ENCODE data around the gene TCAP.

Gene TCAP

DNA sequence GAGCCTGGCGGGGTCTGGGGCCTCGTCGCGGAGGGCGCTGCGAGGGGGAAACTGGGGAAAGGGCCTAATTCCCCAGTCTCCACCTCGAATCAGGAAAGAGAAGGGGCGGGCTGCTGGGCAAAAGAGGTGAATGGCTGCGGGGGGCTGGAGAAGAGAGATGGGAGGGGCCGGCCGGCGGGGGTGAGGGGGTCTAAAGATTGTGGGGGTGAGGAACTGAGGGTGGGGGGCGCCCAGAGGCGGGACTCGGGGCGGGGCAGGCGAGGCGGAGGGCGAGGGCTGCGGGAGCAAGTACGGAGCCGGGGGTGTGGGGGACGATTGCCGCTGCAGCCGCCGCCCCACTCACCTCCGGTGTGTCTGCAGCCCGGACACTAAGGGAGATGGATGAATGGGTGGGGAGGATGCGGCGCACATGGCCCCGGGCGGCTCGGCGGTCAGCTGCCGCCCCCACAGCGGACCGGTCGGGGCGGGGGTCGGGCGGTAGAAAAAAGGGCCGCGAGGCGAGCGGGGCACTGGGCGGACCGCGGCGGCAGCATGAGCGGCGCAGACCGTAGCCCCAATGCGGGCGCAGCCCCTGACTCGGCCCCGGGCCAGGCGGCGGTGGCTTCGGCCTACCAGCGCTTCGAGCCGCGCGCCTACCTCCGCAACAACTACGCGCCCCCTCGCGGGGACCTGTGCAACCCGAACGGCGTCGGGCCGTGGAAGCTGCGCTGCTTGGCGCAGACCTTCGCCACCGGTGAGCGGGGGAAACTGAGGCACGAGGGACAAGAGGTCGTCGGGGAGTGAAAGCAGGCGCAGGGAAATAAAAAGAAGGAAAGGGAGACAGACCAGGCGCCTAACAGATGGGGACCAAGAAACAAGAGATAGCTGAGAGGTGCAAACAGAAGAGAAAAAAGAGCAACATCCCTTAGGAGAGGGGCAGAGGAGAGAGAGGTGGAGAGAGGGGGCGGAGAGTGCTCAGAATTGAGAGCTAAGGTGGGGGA is 3.1 kb downstream of the TCAP start, which contains the start of gene PNMT:
Gene PNMT (plus strand): TSS at position 509 of the 980 bp plus-strand sequence. CDS start 23 bp downstream, at position 532.
- DNase-seq, result peak; percentile 80

DNA sequence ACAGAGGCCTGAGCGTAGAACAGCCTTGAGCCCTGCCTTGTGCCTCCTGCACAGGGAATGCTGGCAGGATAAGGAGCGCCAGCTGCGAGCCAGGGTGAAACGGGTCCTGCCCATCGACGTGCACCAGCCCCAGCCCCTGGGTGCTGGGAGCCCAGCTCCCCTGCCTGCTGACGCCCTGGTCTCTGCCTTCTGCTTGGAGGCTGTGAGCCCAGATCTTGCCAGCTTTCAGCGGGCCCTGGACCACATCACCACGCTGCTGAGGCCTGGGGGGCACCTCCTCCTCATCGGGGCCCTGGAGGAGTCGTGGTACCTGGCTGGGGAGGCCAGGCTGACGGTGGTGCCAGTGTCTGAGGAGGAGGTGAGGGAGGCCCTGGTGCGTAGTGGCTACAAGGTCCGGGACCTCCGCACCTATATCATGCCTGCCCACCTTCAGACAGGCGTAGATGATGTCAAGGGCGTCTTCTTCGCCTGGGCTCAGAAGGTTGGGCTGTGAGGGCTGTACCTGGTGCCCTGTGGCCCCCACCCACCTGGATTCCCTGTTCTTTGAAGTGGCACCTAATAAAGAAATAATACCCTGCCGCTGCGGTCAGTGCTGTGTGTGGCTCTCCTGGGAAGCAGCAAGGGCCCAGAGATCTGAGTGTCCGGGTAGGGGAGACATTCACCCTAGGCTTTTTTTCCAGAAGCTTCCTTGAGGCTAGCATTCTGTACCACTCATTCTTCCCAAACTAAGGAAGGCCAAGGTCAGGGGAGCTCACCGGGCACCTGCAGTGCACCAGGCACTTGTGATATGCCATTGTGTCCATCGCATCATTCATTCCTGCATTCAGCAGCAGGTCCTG is 5.0 kb downstream of the TCAP start:
- no peak for DNase-seq

DNA sequence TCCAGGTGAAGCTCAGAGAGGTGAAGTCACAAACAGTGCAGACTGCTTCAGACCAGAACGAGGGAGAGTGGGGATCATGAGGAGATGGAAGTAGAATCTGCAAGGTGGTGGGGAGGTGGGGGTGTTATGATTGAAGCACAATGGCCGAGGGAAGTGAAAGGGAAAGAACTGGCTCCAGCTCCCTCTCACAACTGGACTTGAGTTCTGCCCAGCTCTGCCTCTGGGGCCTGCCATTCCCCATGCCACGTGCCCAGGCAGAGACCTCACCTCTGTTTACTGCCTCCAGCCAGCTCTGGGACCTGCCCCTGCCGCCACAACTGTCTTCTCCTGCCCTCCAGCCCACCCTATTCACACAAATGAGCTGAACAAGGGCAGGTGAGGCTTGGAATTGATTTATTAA is 5.6 kb downstream of the TCAP start:
- no peak for DNase-seq

DNA sequence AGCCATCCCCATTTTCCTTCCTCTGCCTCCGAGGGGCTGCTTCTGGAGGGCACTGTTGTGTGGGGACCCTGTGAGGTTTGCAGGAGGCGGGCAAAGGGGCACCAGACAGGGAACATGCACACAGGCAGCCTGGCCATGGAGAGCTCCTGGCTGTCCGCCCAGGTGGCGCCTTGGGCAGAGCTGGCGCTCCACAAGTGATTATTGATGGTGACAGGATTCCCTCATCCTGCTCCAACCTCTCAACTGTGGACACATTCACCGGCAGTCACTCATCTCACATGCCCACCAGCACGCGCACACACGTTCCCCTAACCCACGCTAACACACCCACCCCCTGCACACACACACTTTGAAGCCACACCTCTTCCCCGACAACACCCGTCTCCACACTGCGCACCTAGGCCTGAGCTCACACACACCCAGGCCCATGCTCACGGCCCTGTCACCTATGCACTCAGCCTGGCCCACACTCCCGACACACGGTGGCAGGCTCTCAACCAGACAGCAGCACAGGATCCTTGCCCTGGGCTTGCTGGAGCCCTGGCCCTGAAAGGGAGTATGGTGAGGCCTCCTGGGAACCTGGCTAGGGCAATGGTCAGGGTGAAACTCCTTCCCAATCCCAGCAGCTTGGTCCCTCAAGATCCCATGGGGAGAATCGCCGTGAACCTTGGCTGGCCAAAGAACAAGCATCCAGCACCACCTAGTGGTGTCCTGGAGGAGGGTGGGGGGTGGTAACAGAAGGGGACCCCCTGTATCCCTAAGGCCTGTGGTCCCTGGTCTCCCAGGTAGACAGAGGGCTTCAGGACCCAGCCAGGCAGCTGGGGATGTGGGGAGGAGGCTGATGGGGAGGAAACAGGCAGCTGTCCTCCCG is 6.7 kb downstream of the TCAP start:
- no peak for DNase-seq

DNA sequence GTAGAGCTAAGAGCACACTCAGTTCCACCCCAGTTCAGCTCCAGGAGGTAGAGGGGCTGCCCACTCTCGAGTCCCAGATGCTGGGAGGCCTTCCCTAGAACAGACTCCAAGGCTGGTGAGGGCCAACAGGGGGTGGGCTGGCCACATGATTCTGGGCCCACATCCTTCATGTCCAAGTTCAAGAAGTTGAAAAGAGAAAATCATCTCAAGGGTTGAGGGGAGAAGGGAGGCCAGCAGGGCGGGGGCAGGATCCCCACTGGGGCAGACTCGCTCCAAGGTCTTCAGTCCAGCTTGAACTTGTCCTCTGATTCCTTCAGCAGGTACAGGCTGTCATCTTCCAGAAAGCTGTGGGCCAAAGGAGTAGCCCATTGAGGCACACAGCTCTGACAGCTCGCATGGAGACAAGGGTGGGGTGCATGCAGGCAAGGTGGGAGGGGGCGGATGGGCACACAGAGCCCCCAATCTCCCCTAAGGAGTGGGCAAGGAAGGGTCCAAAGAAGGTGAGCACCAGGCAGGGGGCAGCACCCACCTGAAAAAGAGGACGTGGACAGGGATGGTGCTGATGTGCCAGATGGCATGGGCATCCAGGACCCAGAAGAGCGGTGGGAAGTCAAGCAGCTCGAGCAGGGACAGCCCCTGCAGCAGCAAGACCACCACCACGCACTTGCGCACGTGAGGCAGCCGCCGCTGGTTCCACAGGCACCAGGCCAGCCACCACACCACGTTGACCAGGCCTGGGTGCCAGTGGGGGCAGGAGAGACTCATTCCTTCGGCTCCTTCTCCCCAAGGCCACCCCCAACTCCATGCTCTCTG is 7.6 kb downstream of the TCAP start:
- DNase-seq, result no peak

DNA sequence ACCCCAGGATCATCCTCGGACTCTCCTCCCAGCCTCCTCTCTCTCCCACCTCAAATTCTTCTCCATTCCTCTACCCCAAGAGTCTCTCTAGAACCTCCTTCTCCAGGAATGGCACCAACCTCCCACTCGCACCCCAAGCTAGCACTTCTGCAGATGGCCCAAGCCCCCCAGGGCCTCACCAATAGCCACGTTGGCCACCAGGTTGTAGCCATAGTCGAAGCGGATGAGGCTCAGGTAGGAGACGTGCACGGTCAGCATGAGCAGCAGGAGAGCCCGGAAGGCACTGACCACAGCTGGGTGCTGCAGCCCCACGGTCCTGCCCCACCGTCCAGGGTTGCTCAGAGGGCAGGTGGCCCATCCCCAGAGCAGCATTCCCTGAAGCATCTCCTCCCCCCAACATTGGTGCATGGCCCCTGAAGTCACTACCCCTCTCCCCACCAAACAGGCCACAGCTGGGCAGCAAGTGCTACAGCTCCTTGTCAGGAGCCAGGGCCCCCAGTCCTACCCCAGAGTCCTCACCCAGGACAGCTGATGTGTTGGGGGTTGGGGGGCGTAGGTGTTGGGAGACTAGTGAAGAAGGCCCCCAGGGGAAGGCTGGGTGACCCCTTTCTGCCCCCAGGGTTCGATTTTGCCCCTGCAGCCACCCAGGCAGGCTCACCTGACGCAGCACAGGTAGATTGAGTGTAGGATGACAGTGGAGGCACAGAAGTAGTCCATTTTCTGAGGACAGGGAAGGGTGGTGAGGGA is 8.4 kb downstream of the TCAP start:
- DNase-seq, result no peak

DNA sequence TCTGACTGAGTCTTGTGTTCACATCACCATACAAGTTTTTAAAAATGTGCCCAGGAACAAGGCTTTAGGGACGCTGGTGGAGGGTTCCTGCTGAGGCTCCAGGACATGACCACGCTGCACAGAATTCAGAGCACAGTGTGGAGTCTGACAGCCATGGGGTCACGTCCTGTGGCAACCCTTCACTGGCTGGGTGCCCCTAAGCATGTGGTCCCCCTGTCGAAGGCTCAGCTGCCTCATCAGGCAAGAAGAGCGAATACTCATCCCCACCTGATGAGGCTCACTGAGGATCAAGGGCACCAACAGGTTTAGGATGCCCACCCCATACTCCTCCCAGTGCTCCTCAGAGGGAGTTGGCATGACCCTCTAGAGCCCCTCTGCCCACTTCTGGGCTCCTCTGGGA is 9.0 kb downstream of the TCAP start:
- DNase-seq, result no peak

DNA sequence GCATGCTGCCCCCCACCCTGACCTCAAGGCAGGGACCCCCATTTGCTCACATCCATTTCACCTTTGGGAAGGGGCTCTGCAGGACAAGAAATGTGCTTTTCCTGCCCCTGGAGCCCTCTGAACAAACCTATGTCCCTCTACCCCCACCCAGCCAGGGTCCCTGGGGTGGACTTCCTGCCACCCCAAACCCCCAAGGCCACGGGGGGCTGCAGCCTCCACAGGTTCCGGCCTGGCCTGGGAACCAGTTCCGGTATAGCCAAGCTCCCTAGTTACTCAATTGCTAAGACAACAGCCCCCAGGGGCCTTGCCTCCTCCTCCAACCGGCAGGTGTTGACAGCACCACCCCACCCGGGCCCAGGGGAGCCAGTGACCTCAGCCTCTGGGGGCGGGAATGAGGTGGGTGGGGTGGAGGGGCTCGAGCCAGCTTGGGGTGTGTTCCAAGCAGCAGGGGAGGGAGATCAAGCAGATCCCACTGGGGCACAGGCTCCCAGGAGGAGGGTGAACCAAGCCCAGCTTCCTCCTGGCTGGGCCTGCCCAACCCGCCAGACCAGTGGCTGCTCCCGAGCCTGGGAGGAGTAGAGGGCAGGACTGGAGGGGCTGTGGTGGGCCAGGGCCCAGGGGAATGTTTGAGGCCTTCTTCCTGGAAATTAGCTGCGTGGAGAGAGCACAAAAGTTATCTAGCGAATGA is 9.7 kb downstream of the TCAP start:
- no peak for DNase-seq

DNA sequence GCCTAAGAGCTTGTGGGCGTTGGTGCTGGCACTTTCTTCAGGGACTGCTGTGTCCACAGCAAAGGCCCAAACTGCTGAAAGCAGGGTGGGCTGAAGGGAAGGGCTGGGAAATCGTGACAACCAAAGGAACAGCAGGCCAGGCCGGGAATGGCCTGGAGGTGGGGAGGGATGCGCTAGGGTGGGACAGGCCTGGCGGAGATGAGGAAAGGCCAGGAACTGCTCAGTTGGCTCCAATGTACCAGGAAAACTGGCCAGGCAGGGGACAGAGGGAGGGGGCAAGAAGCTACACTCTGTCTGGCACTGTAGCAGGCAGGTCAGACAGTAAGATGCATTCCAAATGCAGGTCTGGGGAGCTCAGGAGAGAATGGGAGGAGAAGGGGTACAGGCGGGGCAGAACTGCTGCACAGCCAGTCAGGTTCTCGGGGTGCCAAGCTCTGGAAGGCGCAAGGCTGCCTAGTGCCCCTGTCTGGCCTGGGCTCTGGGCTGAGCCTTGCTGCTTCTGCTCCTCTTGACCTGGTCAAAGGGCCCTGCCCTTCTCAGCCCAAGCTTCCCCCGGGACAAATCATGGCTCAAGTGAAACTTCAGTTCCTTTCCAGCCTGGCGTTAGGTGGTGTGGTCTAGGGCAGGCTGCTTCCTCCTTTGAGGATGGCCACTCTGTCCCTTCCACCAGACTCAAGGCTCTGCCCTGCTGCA is 10.4 kb downstream of the TCAP start:
- DNase-seq, result no peak

DNA sequence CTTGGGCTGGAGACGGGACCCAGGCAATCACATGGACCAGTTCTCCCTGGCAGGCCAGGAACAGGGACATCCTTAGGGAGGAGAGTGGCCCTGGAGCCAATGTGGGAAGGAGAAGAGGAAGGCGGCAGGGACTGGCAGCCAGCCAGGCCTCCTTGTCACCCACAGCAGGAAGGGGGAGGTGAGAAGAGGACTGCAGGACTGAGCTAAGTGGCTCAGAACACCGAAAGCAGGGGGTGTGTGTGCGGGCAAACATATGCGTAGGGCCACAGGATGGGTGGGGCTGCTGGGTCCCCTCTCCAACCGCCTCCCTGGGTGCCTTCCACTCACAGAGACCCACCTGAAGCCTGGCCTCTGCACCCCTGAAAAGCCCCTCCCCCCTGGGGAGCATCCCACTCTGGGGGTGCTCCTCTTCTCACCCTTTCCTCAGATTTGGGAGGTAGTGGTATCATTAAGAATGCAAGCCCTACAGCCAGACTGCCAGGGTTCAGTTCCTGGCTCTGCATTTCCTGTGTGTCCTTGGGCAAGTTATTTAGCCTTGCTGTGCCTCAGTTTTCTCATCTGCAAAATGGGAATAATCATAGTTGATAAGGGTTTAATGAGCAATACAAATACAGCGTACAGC is 11.2 kb downstream of the TCAP start:
- DNase-seq, result no peak

DNA sequence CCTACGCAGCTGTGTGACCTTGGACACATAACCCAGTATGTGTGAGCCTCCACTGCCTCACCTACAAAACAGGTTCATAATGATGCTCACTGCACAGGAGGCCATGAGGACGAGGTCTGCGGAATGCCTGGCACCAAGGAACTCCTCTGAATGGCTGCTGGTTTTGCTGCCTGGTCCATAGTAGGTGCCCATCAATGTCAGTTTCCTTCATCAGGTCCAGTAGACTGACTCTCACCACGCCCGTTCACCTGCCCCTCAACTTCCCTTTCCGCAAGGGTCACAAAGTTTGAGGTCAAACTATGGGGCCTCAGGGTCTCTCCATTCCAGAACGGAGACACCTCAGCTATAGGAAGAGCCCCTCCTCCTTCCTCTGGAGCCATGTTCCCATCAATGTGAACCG is 11.9 kb downstream of the TCAP start:
- no peak for DNase-seq

DNA sequence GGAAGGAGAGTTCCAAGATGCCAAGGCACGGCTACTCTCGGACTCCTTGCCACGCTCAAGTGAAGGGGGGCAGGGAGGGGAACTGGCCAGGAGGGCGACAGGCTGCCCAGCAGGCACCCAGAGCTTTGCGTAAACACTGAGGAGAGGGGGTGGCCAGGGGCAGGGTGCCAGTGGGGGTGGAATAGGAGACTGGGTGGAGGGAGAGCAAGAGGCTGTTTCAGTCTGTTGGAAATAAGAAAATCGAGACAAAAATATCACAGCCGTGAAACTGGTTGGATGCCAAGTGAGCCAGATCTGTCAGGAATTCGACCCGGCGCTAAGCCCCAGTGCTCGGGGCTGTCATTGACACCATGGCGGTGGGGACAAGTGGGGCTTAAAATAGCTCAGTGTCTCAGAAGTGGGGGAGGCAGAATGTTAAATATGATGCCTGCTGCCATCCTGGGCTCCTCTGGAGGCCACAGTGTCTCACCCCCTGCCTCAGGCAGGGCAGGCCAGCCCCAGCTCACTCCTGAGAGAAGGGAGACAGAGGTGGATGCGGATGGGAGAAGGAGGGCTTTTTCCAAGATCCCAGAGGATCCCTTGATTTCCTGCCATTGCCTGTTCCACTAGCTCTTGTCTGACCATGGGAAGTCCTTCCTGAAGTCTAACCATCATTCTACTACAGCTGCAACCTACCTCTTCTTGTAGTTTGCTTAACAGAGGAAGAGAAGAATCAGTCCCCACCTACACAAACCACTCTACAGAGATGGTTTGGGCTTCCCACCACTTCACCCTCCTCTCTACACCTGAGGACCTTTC is 12.6 kb downstream of the TCAP start:
- DNase-seq, result no peak

DNA sequence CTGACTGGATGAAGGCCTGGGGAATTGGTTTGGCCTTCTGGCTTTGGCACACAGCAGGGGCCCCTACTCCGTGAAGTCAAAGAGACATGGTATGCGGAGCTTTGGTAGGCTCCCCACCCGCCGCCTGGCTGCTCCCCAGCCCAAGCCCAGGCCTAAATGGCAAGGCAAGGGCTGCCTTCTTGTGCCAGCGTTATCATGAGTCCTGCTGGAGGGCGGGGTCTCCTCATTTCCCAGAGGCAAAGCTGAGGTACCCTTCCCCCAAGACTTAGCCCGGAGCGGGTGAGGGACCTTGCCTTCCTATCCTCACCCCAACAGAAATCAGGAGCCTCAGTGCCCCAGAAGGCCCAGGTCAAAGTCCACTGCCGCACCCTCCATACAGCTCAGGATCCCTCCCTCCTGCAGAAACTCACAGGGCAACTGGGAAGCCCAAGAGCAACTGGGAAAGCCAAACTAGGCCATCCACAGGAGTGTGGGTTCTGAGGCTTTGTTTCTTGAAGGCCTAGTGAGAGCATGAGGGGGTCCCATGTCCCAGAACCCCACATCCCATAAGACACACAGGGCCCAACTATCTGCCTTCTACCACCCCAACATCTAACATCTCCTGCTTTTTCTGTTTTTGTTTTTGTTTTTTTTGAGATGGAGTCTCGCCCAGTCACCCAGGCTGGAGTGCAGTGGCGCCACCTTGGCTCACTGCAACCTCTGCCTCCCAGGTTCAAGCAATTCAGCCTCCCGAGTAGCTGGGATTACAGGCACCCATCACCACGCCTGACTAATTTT is 13.4 kb downstream of the TCAP start:
- no peak for DNase-seq

DNA sequence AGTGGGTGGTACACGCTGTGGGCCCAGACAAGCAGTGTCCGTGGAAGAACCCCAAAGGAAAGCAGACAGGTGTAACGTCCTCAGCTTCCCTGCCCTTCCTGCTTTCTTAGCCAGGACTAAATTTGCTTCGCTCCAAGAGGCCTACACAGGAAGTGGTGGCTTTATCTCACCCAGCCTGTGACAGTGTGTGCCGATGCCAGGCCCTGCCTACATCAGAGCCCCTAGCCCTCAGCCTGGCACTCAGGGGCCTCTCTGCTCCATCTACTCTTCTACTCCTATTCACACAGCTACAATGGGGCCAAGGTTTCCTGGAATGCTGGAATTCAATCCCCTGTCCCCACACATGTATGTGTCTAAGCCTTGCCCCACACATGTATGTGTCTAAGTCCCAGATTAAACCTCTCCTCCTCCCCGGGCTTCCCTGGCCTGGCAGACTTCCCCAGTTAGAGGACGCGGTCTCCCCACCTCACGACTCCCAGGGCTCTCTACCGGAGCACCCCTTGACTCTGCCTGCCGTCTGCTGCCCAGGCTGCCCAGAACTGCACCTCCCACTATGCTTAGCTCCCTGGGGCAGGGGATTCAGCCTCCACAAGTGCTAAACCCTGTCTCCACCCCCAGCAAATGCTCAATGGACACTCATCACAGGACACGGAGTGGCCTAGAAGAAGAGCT is 14.5 kb downstream of the TCAP start:
- DNase-seq, result peak; percentile 33

DNA sequence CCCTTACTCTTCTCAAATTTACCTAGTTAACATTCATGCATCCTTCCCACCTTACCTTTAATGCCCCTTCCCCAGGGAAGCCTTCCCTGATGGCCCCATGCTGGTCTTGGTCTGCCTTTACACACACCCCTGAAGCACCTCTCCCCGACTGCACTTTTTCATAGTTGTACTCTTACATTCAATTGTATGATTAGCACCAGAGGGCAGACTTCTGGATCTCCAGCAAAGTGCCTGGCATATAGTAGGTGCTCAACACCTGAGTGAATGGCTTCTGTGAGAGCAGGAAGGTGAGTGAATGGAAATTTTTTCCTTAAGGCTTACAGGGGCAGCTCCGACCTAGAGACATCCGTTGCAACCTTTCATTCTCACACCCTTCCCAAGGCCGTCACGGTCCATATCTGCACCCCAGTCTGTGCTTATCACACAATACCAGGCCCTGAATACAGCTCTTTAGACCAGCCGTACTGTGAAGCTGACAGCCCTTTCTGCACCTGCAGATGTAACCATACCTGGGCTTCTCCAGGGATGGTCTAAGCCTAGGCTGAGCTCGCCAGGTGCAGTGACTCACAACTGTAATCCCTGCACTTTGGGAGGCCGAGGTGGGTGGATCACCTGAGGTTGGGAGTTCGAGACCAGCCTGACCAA is 18.3 kb downstream of the TCAP start:
- DNase-seq, result no peak

DNA sequence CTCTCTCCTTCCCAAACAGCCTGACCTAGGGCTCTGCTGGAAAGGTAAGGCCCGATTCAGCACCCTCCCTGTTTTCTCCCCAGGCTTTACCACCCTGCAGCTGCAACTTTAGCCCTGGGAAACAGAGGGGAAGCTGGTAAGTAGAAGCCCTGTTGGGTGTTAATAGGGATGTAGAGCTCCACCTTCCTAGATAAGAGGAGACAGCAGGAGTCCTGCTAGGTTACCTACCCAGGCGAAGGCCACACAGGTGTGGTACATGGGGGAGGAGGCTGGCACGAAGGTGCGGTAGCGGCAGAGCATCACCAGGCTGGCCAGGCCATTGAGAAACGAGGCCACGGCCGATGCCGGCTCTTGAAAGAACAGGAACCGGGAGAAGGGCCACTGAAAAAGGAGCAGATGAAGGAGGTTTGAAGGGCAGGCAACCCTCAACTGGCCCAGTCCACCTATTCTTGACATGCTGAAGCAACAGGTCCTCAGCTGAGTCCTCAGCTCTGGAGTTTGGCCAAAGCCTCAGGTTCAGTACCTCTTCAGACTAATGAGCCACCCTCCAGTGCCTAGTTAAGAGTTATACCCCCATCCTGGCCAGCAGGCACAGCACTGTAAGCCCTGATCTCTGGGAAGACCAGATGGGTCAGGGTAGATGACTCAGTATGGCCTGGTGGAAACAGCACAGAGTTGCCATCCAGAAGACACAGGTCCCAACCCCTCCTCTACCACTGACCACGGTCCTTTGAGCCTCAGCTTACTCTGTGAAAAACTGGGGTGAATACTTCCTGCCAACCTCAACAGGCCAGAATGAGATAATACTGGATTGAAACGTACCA is 19.4 kb downstream of the TCAP start:
- no peak for DNase-seq
